Lower leg skin (tissue), 3 donors: ENCODE data around the gene FOXP2.

Source experiments
- POLR2A ChIP-seq, 2 donors: fragments of 450-650 bp; IDR thresholded peaks; one replicate each; pipeline ENCODE4 v1.6.1; 2016 to 2017; ENCODE audit warnings: antibody characterized with exemption in 2 of 2, mild to moderate bottlenecking in 1 of 2, moderate library complexity in 1 of 2
- TF ChIP-seq, protein P1 (sequence below), 3 donors: fragments of 450-650 bp; IDR thresholded peaks; one replicate each; pipeline ENCODE4 v1.5.1; 2016; ENCODE audit warnings: antibody characterized with exemption in 3 of 3, mild to moderate bottlenecking in 3 of 3, moderate library complexity in 2 of 3

DNA sequence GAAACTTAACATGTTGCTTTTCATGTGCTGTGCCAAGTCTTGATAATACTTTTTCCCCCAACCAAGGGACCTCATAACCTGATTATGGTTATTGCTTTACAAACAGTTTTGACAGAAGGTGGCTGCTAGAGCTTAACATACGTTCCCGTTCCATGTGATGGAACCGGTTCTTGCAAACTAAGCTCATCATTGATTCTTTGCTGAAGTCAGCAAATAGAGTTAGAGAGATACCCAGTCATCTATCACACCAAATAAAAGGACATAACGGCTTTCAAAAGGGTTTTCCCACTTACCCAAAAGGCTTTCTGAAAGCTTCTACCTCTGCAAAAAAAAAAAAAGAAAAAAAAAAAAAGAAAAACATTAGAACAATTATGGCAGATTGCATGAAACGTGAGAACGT is 277.0 kb downstream of the FOXP2 start:
- TF ChIP-seq, protein P1, sequence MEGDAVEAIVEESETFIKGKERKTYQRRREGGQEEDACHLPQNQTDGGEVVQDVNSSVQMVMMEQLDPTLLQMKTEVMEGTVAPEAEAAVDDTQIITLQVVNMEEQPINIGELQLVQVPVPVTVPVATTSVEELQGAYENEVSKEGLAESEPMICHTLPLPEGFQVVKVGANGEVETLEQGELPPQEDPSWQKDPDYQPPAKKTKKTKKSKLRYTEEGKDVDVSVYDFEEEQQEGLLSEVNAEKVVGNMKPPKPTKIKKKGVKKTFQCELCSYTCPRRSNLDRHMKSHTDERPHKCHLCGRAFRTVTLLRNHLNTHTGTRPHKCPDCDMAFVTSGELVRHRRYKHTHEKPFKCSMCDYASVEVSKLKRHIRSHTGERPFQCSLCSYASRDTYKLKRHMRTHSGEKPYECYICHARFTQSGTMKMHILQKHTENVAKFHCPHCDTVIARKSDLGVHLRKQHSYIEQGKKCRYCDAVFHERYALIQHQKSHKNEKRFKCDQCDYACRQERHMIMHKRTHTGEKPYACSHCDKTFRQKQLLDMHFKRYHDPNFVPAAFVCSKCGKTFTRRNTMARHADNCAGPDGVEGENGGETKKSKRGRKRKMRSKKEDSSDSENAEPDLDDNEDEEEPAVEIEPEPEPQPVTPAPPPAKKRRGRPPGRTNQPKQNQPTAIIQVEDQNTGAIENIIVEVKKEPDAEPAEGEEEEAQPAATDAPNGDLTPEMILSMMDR (IDR thresholded peaks at IDR 0.05), result no peak
- TF ChIP-seq POLR2A (IDR thresholded peaks at IDR 0.05), result no peak
